H4 (cell line): Measurements from ENCODE around the gene TFE3. TPM values are rescaled to one million over a fixed set of nuclear protein-coding genes. Genes with fewer than 3 reads are reported as not detected.

Experiments
- DNase-seq: peaks from one replicate; pipeline ENCODE4 v3.0.0-alpha.2; 2015; ENCODE audit warnings: low spot score
- total RNA-seq: library from RNA; depleted of rRNA; stranded (reverse); fragments of >200 nt; shearing (Covaris generic); gene quantifications from 2 replicates; pipeline ENCODE4 v1.2.3, GENCODE V29; 2014; rRNA removed

The TFE3 gene, protein sequence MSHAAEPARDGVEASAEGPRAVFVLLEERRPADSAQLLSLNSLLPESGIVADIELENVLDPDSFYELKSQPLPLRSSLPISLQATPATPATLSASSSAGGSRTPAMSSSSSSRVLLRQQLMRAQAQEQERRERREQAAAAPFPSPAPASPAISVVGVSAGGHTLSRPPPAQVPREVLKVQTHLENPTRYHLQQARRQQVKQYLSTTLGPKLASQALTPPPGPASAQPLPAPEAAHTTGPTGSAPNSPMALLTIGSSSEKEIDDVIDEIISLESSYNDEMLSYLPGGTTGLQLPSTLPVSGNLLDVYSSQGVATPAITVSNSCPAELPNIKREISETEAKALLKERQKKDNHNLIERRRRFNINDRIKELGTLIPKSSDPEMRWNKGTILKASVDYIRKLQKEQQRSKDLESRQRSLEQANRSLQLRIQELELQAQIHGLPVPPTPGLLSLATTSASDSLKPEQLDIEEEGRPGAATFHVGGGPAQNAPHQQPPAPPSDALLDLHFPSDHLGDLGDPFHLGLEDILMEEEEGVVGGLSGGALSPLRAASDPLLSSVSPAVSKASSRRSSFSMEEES
- 23.7 and 47.1 TPM in 2 replicates for total RNA-seq

DNA sequence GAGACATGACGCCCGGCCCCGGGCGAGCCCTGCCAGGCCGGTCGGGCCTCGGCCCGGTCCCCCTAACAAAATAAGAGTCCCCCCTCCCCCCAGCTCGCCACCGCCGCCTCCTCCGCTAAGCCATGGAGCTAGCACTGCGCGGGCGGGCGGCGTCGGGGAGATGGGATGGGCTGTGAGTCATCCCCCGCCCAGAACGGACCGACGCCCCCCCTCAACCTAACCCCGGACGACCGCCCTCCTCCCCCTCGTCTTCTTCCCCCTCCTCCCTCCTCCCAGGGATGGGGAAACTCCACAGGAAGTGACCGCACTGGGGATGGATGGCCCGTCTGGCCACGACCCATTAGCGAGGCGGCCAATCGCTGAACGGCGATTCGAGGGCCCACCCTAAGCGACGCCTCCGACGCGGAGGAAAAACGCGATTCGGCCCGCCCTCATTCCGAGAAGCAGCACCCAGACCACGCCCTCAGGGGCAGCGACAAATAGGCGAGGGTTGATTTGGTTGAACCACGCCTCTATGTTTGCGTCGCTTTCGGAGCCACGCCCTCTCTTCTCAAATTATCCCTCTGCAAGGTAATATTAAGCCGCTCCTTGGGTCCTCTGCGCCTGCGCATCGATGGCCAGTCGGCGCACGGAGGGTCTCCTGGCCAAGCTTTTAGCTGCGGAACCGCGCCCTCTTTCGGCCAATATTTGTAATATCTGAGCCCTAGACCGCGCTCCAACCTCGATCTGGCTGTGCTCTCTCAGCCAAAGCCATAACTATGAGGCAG lies at the start of gene TFE3:
TSS of gene TFE3 (minus strand) at position 138 of the 767 bp plus-strand sequence. CDS start at position 7, 131 bp downstream.
- peak; percentile 99 for DNase-seq

DNA sequence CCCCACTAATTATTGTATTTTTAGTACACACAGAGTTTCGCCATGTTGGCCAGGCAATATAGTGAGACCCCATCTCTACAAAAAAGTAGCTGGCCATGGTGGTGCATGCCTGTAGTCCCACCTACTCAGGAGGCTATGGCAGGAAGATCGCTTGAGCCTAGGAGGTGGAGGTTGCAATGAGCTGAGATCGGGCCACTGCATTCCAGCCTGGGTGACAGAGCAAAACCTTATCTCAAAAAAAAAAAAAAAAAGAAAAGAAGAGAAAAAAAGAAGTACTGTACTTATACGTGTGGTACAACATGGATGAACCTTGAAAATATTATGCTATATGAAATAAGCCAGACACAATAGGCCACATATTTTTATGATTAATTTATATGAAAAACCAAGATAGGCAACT lies 46.4 kb upstream of the TFE3 start:
- DNase-seq, result no peak

- no peak for DNase-seq
Measured at GRCh38 chrX:49082271-49082871, 39.2 kb upstream of the TFE3 start.

DNA sequence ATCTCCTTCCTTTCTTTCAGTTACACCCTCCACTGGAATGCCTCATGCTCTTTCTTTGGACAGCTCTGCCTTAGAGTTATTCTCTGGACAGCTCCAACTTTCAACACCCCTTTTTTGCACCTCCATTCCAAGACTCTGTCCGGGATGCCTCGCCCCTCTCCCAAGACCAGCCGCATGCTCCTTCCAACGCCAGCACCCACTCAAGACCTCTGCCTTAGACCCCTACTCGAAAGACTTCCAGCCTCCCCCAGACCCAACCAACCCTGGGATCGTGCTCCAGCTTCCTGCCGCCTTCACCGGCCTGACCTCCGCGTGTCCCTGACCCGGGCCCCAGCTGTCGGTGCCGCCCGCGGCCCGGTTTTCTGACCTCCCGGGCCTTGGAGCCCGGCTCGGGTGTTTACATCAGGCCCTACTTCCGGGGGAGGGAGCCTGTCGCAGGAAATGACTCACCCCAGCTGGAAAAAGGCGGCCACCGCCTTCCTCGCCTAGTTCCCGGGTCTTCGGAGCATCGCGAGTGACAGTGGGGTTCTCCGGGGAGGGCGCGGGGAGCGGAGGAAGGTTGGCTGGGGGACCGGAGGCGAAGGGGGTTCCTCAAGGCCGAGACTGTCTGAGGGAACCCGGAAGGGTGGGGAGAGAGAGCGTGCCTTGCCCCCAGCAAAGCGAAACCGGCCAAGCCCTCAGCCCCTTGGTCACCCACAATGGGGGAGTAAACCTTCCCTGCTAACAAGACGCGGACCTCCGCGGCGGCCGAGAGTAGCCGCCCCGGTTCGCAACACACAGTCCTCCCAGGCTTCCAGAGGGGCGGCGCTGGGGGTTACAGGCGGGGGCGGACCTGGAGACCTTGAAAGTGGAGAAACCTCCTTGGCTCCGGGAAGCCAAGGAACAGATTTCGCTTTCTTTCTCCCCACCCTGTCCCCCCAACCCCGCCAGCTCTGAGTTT lies 36.6 kb upstream of the TFE3 start, which contains the start of gene WDR45:
TSS of gene WDR45 (minus strand) at position 399 of the 940 bp plus-strand sequence. CDS start 1,792 bp downstream, outside the sequence.
- DNase-seq, result peak; percentile 73

- no peak for DNase-seq
Measured at GRCh38 chrX:49077941-49078340, 34.8 kb upstream of the TFE3 start.

GRCh38 chrX:49075347-49075746 lies 32.2 kb upstream of the TFE3 start:
- no peak for DNase-seq

GRCh38 chrX:49073601-49074575 lies 30.7 kb upstream of the TFE3 start, which contains the start of gene PRAF2:
TSS of gene PRAF2 (minus strand) at chrX:49074002. CDS start at chrX:49073987, 15 bp downstream.
- DNase-seq, result peak; percentile 92

DNA sequence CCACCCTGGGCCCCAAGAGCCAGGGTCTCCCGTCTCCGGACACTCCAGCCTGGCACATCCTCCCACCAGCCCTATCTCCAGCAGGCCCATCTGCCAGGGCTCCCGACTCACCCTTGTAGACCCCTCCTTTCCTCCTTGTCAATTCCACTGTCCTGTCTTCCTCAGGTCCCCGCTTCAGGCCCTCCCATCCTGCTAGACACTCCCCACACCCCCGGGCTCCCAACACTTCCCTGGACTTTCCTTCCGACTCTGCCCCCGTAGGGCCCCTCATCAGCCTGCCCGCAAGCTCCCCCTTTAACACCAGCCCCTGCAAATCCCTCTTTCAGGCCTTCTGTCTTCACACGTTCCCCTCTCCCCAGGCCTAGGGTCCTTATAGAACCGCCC lies 29.5 kb upstream of the TFE3 start:
- DNase-seq, result no peak

DNA sequence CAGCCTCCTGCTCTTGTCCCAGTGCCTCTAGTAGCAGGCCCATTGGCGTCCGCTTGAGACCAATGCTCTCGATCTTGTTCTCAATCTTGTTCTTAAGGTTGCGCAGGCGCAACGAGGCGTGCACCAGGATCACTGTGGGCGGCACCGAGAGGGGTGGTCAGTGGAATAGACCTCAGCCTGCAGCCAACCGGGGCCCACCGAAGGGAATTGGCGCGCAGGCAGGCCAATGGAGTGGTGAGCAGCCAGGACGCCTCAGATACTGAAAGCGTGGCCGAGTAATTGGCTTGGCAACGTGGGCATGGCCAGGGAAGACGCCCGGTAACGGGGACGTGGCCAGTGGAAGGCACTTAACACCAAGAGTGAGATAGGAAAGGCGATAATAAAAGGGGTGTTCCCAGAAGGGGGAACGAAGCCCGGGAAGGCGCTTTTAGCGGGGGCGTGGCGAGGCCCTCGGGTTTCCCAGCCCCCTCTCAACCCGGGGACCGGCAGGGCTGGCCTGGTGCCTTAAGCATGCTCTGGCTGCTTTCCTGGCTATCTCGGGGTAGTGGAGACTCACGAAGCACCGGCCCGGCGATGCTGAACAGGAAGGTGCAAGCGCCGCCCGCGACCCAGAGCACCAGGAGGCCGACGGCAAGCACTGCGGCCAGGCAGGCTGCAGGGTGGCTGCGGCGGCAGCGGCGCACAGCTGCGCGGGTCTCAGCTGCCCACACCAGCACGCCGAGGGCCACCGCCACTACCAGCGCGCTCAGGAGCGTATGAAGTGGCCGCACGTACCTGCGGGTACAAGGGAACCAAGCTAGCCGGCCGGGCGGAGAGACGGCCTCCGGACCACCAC lies 28.9 kb upstream of the TFE3 start:
- no peak for DNase-seq

- DNase-seq, result no peak
Measured at GRCh38 chrX:49070988-49071387, 27.8 kb upstream of the TFE3 start.

GRCh38 chrX:49069038-49069437 lies 25.9 kb upstream of the TFE3 start:
- DNase-seq, result no peak

DNA sequence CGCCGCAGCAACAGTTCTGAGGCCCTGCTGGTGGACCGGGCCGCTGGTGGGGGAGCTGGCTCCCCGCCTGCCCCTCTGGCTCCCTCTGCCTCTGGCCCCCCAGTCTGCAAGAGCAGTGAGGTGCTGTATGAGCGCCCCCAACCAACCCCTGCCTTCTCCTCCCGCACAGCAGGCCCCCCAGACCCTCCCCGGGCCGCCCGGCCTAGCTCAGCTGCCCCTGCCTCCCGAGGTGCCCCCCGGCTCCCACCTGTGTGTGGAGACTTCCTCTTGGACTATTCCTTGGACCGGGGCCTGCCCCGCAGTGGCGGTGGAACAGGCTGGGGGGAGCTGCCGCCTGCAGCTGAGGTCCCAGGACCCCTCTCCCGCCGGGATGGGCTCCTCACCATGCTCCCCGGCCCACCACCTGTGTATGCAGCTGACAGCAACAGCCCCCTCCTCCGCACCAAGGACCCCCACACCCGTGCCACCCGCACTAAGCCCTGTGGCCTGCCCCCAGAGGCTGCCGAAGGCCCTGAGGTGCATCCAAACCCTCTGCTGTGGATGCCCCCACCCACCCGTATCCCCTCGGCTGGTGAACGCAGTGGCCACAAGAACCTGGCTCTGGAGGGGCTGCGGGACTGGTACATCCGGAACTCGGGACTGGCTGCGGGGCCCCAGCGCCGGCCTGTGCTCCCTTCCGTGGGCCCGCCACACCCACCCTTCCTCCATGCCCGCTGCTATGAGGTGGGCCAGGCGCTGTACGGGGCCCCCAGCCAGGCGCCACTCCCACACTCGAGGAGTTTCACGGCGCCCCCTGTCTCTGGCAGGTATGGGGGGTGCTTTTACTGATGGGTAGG lies 24.3 kb upstream of the TFE3 start:
- DNase-seq, result no peak

GRCh38 chrX:49066690-49067089 lies 23.5 kb upstream of the TFE3 start:
- no peak for DNase-seq

DNA sequence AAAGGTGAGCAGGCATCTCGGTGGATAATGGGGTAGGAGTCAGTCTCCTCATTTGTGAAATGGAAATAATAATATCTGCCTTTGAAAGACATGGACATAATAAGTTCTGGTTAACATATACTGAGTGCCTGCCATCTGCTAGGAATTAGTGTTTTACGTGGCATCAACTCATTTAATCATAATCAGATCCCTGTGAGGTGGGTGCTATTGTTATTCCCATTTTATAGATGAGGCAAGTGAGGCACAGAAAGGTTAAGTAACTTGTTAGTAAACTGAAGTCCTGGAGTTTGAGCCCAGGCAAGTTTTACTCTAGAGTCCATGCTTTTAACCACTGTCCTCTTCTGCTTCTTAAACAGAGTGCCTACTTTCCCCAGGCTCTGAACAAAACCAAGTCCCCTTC lies 23.1 kb upstream of the TFE3 start:
- no peak for DNase-seq

DNA sequence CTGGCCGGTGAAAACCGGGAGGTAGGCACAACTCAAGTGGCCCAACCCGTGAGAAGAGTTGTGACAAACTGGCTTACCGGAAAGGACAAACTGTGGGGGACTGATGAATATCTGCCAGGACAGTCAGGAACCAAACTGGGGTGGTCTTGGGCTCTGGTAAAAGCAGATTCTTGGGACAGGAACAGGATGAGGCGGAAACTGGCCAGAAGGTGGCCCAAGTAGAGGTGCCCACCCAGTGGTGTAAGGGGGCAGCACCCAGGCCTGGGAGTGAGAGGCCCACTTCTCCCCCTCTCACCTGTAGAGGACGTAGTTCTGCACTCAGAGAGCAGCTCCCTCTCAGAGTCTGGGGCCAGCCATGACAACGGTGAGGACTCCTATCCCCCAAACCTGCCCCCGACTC lies 21.6 kb upstream of the TFE3 start:
- DNase-seq, result no peak

- no peak for DNase-seq
Measured at GRCh38 chrX:49064303-49064702, 21.1 kb upstream of the TFE3 start.

DNA sequence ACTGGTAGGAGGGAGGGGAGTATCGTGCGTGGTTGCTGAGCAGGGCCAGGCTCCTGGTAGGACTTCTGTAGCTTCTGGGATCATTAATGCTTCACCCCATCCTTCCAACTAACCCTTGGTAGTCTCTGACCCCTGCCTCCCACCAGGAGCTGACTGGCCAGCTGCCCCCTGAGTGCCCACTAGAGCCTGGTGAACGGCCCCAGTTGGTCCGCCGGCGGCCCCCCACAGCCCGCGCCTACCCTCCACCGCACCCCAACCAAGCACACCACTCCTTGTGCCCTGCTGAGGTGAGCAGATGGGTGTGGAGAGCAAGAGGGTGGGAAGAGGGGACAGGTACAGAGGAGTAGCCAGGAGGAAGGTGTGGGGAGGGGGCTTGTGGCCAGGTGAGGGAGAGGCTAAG lies 20.6 kb upstream of the TFE3 start:
- no peak for DNase-seq

GRCh38 chrX:49061916-49062315 lies 18.8 kb upstream of the TFE3 start:
- DNase-seq, result no peak
